Mammary epithelial cell (primary cell): ENCODE data around the gene GSTM3.

Experiments
- CTCF ChIP-seq, 2 donors: IDR thresholded peaks in 1 of 2; conservative IDR thresholded peaks in 1 of 2; 2 replicates each; pipeline ENCODE4 v1.5.1; 2011 to 2012; ENCODE audit warnings: inconsistent platforms in 2 of 2, low read length in 2 of 2, mild to moderate bottlenecking in 2 of 2, control low read depth in 1 of 2, low read depth in 1 of 2; ENCODE audit not compliant: insufficient read depth in 1 of 2; ENCODE audit errors: extremely low read depth in 1 of 2
- EZH2 ChIP-seq: IDR thresholded peaks from 2 replicates; pipeline ENCODE4 v1.6.1; 2012; ENCODE audit warnings: low read length, inconsistent platforms, borderline replicate concordance

- TF ChIP-seq CTCF (conservative IDR thresholded peaks at IDR 0.05 in 1 of 2, IDR thresholded peaks at IDR 0.05 in 1 of 2; ENCODE audit: extremely low read depth in 1 of 2, insufficient read depth in 1 of 2, low read depth in 1 of 2, low read length in 2 of 2) = no peak
- TF ChIP-seq EZH2 = no peak
Observed at GRCh38 chr1:109770331-109771095, 29.7 kb upstream of the GSTM3 start.
